Activated T-helper 2 cell treated with anti-CD3 and anti-CD28 coated beads, Interferon-gamma antibody, Interleukin-2, Interleukin-4, amounts not matched to agents 10 μg/mL and 5 μg/mL and 100 μg/mL, durations not matched to agents 14 hours and 24 hours and 36 hours (primary cell): ENCODE data around the gene MBD6. TPM values are rescaled to one million over a fixed set of nuclear protein-coding genes. Genes with fewer than 3 reads are reported as not detected.
A peak's percentile ranks its signal among the peaks of the same experiment; 100 is the strongest.

Source experiments
- DNase-seq: peaks from one replicate; pipeline ENCODE4 v3.0.0; 2021; ENCODE audit warnings: low spot score
- H3K27ac Mint-ChIP-seq: one replicate; pipeline ENCODE4 v1.8.0; 2021; ENCODE audit warnings: mixed read lengths
- H3K27me3 Mint-ChIP-seq: one replicate; pipeline ENCODE4 v1.8.0; 2021; ENCODE audit warnings: low read depth, mixed read lengths
- H3K36me3 Mint-ChIP-seq: one replicate; pipeline ENCODE4 v1.8.0; 2021; ENCODE audit warnings: low read depth, mixed read lengths
- H3K4me1 Mint-ChIP-seq: one replicate; pipeline ENCODE4 v1.8.0; 2021; ENCODE audit warnings: low read depth, mixed read lengths
- H3K4me3 Mint-ChIP-seq: one replicate; pipeline ENCODE4 v1.8.0; 2021; ENCODE audit warnings: low read depth, mild to moderate bottlenecking, moderate library complexity, mixed read lengths
- H3K9me3 Mint-ChIP-seq: one replicate; pipeline ENCODE4 v1.8.0; 2021; ENCODE audit warnings: mixed read lengths
- intact Hi-C: fragments of 100-400 bp; cut with micrococcal nuclease; formaldehyde crosslinking; loops from one replicate; pipeline ENCODE4 v1.15.1; 2023
- total RNA-seq: library from RNA; stranded (reverse); gene quantifications from 2 replicates; pipeline ENCODE4 v1.2.3, GENCODE V29; 2022

MBD6 gene
- total RNA-seq, 1 donor from 2014 or later = 62.4 TPM

GRCh38 chr12:57546438-57547287 is 24.0 kb downstream of the MBD6 start, which contains the start of gene DCTN2:
DCTN2 (minus strand) TSS chr12:57547192; CDS start chr12:57547063, 129 bp downstream.
- H3K27me3 Mint-ChIP-seq = peaks cover 12% of the 10 kb centered on the region
- peak within 1 kb of the TSS; percentile 95 for H3K27ac Mint-ChIP-seq
- peak; percentile 94 for DNase-seq
- peaks cover 13% of the 10 kb centered on the region for H3K36me3 Mint-ChIP-seq
- H3K9me3 Mint-ChIP-seq = no peaks in the 10 kb centered on the region
- intact Hi-C loops = loop anchor here (1.0 to 2.0 kb wide), 4 partner anchors 26 to 70 kb away; partner anchors contain the start of genes DDIT3 and PIP4K2C
- H3K4me3 Mint-ChIP-seq = peak within 1 kb of the TSS; percentile 98
- H3K4me1 Mint-ChIP-seq = peaks cover 49% of the 10 kb centered on the region

- no peak for DNase-seq
- Mint-ChIP-seq H3K27ac (peak overlapping the region; percentile 95), H3K4me3 (peak overlapping the region; percentile 98), H3K4me1 (peaks cover 51% of the 10 kb centered on the region), H3K27me3 (peaks cover 12% of the 10 kb centered on the region), H3K36me3 (peaks cover 13% of the 10 kb centered on the region), H3K9me3 (no peaks in the 10 kb centered on the region)
- intact Hi-C loops = loop anchor here (1.0 to 2.0 kb wide), 4 partner anchors 27 to 71 kb away; partner anchors contain the start of genes DDIT3 and PIP4K2C
Measured at GRCh38 chr12:57547288-57548012, 24.8 kb downstream of the MBD6 start.

GRCh38 chr12:57548013-57548315 is 25.3 kb downstream of the MBD6 start:
- DNase-seq = no peak
- H3K27me3 Mint-ChIP-seq = peaks cover 12% of the 10 kb centered on the region
- H3K36me3 Mint-ChIP-seq = peaks cover 13% of the 10 kb centered on the region
- intact Hi-C loops = no loop called here
- peaks cover 51% of the 10 kb centered on the region for H3K4me1 Mint-ChIP-seq
- no peaks in the 10 kb centered on the region for H3K9me3 Mint-ChIP-seq
- no peak overlapping the region for H3K4me3 Mint-ChIP-seq
- no peak overlapping the region for H3K27ac Mint-ChIP-seq

- peak overlapping the region; percentile 78 for H3K4me3 Mint-ChIP-seq
- no peak for DNase-seq
- peaks cover 13% of the 10 kb centered on the region for H3K36me3 Mint-ChIP-seq
- intact Hi-C loops = no loop called here
- H3K27me3 Mint-ChIP-seq = peaks cover 15% of the 10 kb centered on the region
- H3K27ac Mint-ChIP-seq = no peak overlapping the region
- peaks cover 50% of the 10 kb centered on the region for H3K4me1 Mint-ChIP-seq
- H3K9me3 Mint-ChIP-seq = no peaks in the 10 kb centered on the region
Measured at GRCh38 chr12:57548488-57548887, 25.9 kb downstream of the MBD6 start.

- no peak for DNase-seq
- intact Hi-C loops = no loop called here
- Mint-ChIP-seq H3K4me1 (peaks cover 44% of the 10 kb centered on the region), H3K4me3 (peak overlapping the region; percentile 78), H3K36me3 (peaks cover 13% of the 10 kb centered on the region), H3K27ac (no peak overlapping the region), H3K9me3 (no peaks in the 10 kb centered on the region), H3K27me3 (peaks cover 18% of the 10 kb centered on the region)
Measured at GRCh38 chr12:57549203-57549908, 26.7 kb downstream of the MBD6 start.

GRCh38 chr12:57549909-57550640 is 27.5 kb downstream of the MBD6 start, which contains the start of gene KIF5A:
KIF5A (plus strand) TSS chr12:57550044; CDS start chr12:57550272, 228 bp downstream.
- Mint-ChIP-seq H3K4me3 (peak within 1 kb of the TSS; percentile 78), H3K9me3 (no peaks in the 10 kb centered on the region), H3K4me1 (peaks cover 41% of the 10 kb centered on the region), H3K27ac (no peak within 1 kb of the TSS), H3K27me3 (peaks cover 18% of the 10 kb centered on the region), H3K36me3 (peaks cover 13% of the 10 kb centered on the region)
- intact Hi-C loops = no loop called here
- DNase-seq = peak; percentile 55

- peaks cover 7% of the 10 kb centered on the region for H3K36me3 Mint-ChIP-seq
- DNase-seq = no peak
- peaks cover 18% of the 10 kb centered on the region for H3K27me3 Mint-ChIP-seq
- H3K9me3 Mint-ChIP-seq = no peaks in the 10 kb centered on the region
- H3K4me1 Mint-ChIP-seq = peaks cover 33% of the 10 kb centered on the region
- no peak overlapping the region for H3K27ac Mint-ChIP-seq
- peak overlapping the region; percentile 63 for H3K4me3 Mint-ChIP-seq
- intact Hi-C loops = no loop called here
Measured at GRCh38 chr12:57550641-57551549, 28.3 kb downstream of the MBD6 start.

- H3K27ac Mint-ChIP-seq = peak overlapping the region; percentile 37
- no peaks in the 10 kb centered on the region for H3K36me3 Mint-ChIP-seq
- H3K27me3 Mint-ChIP-seq = peaks cover 19% of the 10 kb centered on the region
- H3K4me3 Mint-ChIP-seq = peak overlapping the region; percentile 3
- intact Hi-C loops = no loop called here
- no peak for DNase-seq
- peaks cover 27% of the 10 kb centered on the region for H3K4me1 Mint-ChIP-seq
- no peaks in the 10 kb centered on the region for H3K9me3 Mint-ChIP-seq
Measured at GRCh38 chr12:57551637-57552305, 29.1 kb downstream of the MBD6 start.

GRCh38 chr12:57552306-57552651 is 29.7 kb downstream of the MBD6 start:
- DNase-seq = no peak
- Mint-ChIP-seq H3K27me3 (peaks cover 19% of the 10 kb centered on the region), H3K4me3 (no peak overlapping the region), H3K27ac (no peak overlapping the region), H3K9me3 (no peaks in the 10 kb centered on the region), H3K36me3 (no peaks in the 10 kb centered on the region), H3K4me1 (peaks cover 24% of the 10 kb centered on the region)
- intact Hi-C loops = no loop called here

- H3K4me3 Mint-ChIP-seq = no peak overlapping the region
- intact Hi-C loops = no loop called here
- H3K27me3 Mint-ChIP-seq = peaks cover 17% of the 10 kb centered on the region
- H3K9me3 Mint-ChIP-seq = no peaks in the 10 kb centered on the region
- no peaks in the 10 kb centered on the region for H3K36me3 Mint-ChIP-seq
- peaks cover 20% of the 10 kb centered on the region for H3K4me1 Mint-ChIP-seq
- H3K27ac Mint-ChIP-seq = no peak overlapping the region
- DNase-seq = no peak
Measured at GRCh38 chr12:57552835-57553313, 30.2 kb downstream of the MBD6 start.
